EH (cell line): ENCODE measurements around the gene SECTM1.
"Not testable (repeated sequence)": the region's sequence is repeated elsewhere in the genome, so short reads cannot be mapped to it uniquely, and the experiment has no call there.

ENCODE experiments used
- DNase-seq: peaks from one replicate; pipeline ENCODE4 v3.0.0-alpha.2; 2015; ENCODE audit warnings: low read depth

The SECTM1 gene

GRCh38 chr17:82369211-82369610, 35.6 kb upstream of the SECTM1 start:
- no peak for DNase-seq

- peak; percentile 16 for DNase-seq
Measured at GRCh38 chr17:82367724-82368524, 34.4 kb upstream of the SECTM1 start.

GRCh38 chr17:82366749-82367148, 33.2 kb upstream of the SECTM1 start:
- no peak for DNase-seq

- DNase-seq: no peak
Measured at GRCh38 chr17:82365606-82366295, 32.2 kb upstream of the SECTM1 start.

GRCh38 chr17:82361885-82362633, 28.5 kb upstream of the SECTM1 start:
- DNase-seq: no peak

GRCh38 chr17:82359451-82360074, 26.0 kb upstream of the SECTM1 start:
- not testable (repeated sequence) for DNase-seq

- DNase-seq: peak; percentile 27
Measured at GRCh38 chr17:82358465-82359350, 25.1 kb upstream of the SECTM1 start, which contains the start of gene TEX19. Gene TEX19, plus strand, starts transcription at chr17:82359247. Its CDS starts 2,904 bp downstream, at chr17:82362151.

- no peak for DNase-seq
Measured at GRCh38 chr17:82357394-82357793, 23.8 kb upstream of the SECTM1 start.

GRCh38 chr17:82356845-82357355, 23.3 kb upstream of the SECTM1 start:
- no peak for DNase-seq

GRCh38 chr17:82355770-82356427, 22.3 kb upstream of the SECTM1 start:
- DNase-seq: no peak

GRCh38 chr17:82354804-82355308, 21.3 kb upstream of the SECTM1 start:
- DNase-seq: no peak

- DNase-seq: no peak
Measured at GRCh38 chr17:82353484-82353883, 19.9 kb upstream of the SECTM1 start.

- peak; percentile 82 for DNase-seq
Measured at GRCh38 chr17:82351713-82352488, 18.3 kb upstream of the SECTM1 start.

- no peak for DNase-seq
Measured at GRCh38 chr17:82351254-82351712, 17.7 kb upstream of the SECTM1 start.

- DNase-seq: peak; percentile 35
Measured at GRCh38 chr17:82350182-82351030, 16.8 kb upstream of the SECTM1 start.

- DNase-seq: peak; percentile 68
Measured at GRCh38 chr17:82349287-82349701, 15.7 kb upstream of the SECTM1 start.

GRCh38 chr17:82348866-82349265, 15.3 kb upstream of the SECTM1 start:
- DNase-seq: no peak

GRCh38 chr17:82348434-82348833, 14.9 kb upstream of the SECTM1 start:
- no peak for DNase-seq
